CD4-positive, alpha-beta T cell treated with Interleukin-2 at 100 ng/mL for 4 hours (primary cell): ENCODE results near the gene ATG13.
"Not testable (repeated sequence)": the region's sequence is repeated elsewhere in the genome, so short reads cannot be mapped to it uniquely, and the experiment has no call there.

Source experiments
- DNase-seq: peaks from one replicate; pipeline ENCODE4 v3.0.0-alpha.2; 2020; ENCODE audit warnings: low spot score

Gene ATG13

GRCh38 chr11:46643986-46644385 lies 26.6 kb downstream of the ATG13 start:
- no peak for DNase-seq

- no peak for DNase-seq
These were observed 31.9 kb downstream of the ATG13 start for GRCh38 chr11:46649180-46649738.

GRCh38 chr11:46655631-46656030 lies 38.3 kb downstream of the ATG13 start:
- DNase-seq, result no peak

GRCh38 chr11:46657186-46657585 lies 39.8 kb downstream of the ATG13 start:
- no peak for DNase-seq

- no peak for DNase-seq
These were observed 40.9 kb downstream of the ATG13 start for GRCh38 chr11:46658259-46658658.

- DNase-seq, result no peak
These were observed 42.6 kb downstream of the ATG13 start for GRCh38 chr11:46659908-46660307.

- no peak for DNase-seq
These were observed 44.5 kb downstream of the ATG13 start for GRCh38 chr11:46661836-46662235.

- no peak for DNase-seq
These were observed 45.0 kb downstream of the ATG13 start for GRCh38 chr11:46662366-46662765.

GRCh38 chr11:46663277-46663940 lies 46.1 kb downstream of the ATG13 start:
- DNase-seq, result no peak

- no peak for DNase-seq
These were observed 47.3 kb downstream of the ATG13 start for GRCh38 chr11:46664612-46665011.

- no peak for DNase-seq
These were observed 48.0 kb downstream of the ATG13 start for GRCh38 chr11:46665356-46665755.

- DNase-seq, result no peak
These were observed 49.2 kb downstream of the ATG13 start for GRCh38 chr11:46666516-46666915.

- DNase-seq, result no peak
These were observed 49.7 kb downstream of the ATG13 start for GRCh38 chr11:46667043-46667481.

GRCh38 chr11:46668480-46669085 lies 51.2 kb downstream of the ATG13 start:
- DNase-seq, result no peak

GRCh38 chr11:46669711-46670139 lies 52.4 kb downstream of the ATG13 start:
- no peak for DNase-seq

- not testable (repeated sequence) for DNase-seq
These were observed 53.2 kb downstream of the ATG13 start for GRCh38 chr11:46670521-46670920.

- no peak for DNase-seq
These were observed 54.6 kb downstream of the ATG13 start for GRCh38 chr11:46671958-46672315.

- no peak for DNase-seq
These were observed 55.1 kb downstream of the ATG13 start for GRCh38 chr11:46672381-46672839.

GRCh38 chr11:46673713-46674462 lies 56.5 kb downstream of the ATG13 start:
- DNase-seq, result no peak

GRCh38 chr11:46674463-46675287 lies 57.3 kb downstream of the ATG13 start:
- DNase-seq, result peak; percentile 17

GRCh38 chr11:46675288-46675851 lies 58.0 kb downstream of the ATG13 start:
- DNase-seq, result no peak

GRCh38 chr11:46675949-46676348 lies 58.6 kb downstream of the ATG13 start:
- no peak for DNase-seq
